ENCODE measurements around the gene UQCRHL.

UQCRHL gene

GRCh38 chr1:15810073-15810472 is 2.6 kb upstream of the UQCRHL start:
- WGBS, 2 experiments (ENCODE audit: insufficient coverage in 2 of 2): 100% methylated on average over 1 of the region's 1 CpG; no CpG with 5 or more reads in 1 of the 2 experiments
- Histone ChIP-seq H3K36me3 (ENCODE audit: control insufficient read depth, insufficient read depth, low read length) (no peaks in the 10 kb centered on the region), H3K4me1 (ENCODE audit: control insufficient read depth, insufficient read depth, low read length, poor library complexity, severe bottlenecking) (peaks cover 2% of the 10 kb centered on the region), H3K9me3 (ENCODE audit: control insufficient read depth, low read length) (no peaks in the 10 kb centered on the region), H3K27ac (ENCODE audit: low read depth, low read length, severe bottlenecking) (no peak overlapping the region), H3K4me3 (ENCODE audit: extremely low read depth, insufficient read depth, low read length, poor library complexity, severe bottlenecking) (no peak overlapping the region)

GRCh38 chr1:15808955-15809354 is 1.5 kb upstream of the UQCRHL start:
- Histone ChIP-seq H3K36me3 (ENCODE audit: control insufficient read depth, insufficient read depth, low read length) (no peaks in the 10 kb centered on the region), H3K9me3 (ENCODE audit: control insufficient read depth, low read length) (no peaks in the 10 kb centered on the region), H3K27ac (ENCODE audit: low read depth, low read length, severe bottlenecking) (no peak overlapping the region), H3K4me3 (ENCODE audit: extremely low read depth, insufficient read depth, low read length, poor library complexity, severe bottlenecking) (no peak overlapping the region), H3K4me1 (ENCODE audit: control insufficient read depth, insufficient read depth, low read length, poor library complexity, severe bottlenecking) (peaks cover 2% of the 10 kb centered on the region)
- 86 to 100% methylated on average over 1 of the region's 1 CpG for WGBS, 2 experiments (ENCODE audit: insufficient coverage in 2 of 2)

- WGBS, 2 experiments (ENCODE audit: insufficient coverage in 2 of 2): 97 to 98% methylated on average over 7 of the region's 10 CpGs
- peaks cover 2% of the 10 kb centered on the region for H3K4me1 ChIP-seq (ENCODE audit: control insufficient read depth, insufficient read depth, low read length, poor library complexity, severe bottlenecking)
- no peak overlapping the region for H3K27ac ChIP-seq (ENCODE audit: low read depth, low read length, severe bottlenecking)
- H3K36me3 ChIP-seq (ENCODE audit: control insufficient read depth, insufficient read depth, low read length): no peaks in the 10 kb centered on the region
- no peaks in the 10 kb centered on the region for H3K9me3 ChIP-seq (ENCODE audit: control insufficient read depth, low read length)
- no peak overlapping the region for H3K4me3 ChIP-seq (ENCODE audit: extremely low read depth, insufficient read depth, low read length, poor library complexity, severe bottlenecking)
Observed at GRCh38 chr1:15807121-15807520, 328 bp downstream of the UQCRHL start.

GRCh38 chr1:15804060-15804459 is 3.4 kb downstream of the UQCRHL start:
- 79 to 81% methylated on average over 5 to 7 of the region's 8 CpGs for WGBS, 2 experiments (ENCODE audit: insufficient coverage in 2 of 2)
- Histone ChIP-seq H3K4me1 (ENCODE audit: control insufficient read depth, insufficient read depth, low read length, poor library complexity, severe bottlenecking) (peaks cover 28% of the 10 kb centered on the region), H3K4me3 (ENCODE audit: extremely low read depth, insufficient read depth, low read length, poor library complexity, severe bottlenecking) (no peak overlapping the region), H3K36me3 (ENCODE audit: control insufficient read depth, insufficient read depth, low read length) (no peaks in the 10 kb centered on the region), H3K27ac (ENCODE audit: low read depth, low read length, severe bottlenecking) (no peak overlapping the region), H3K9me3 (ENCODE audit: control insufficient read depth, low read length) (no peaks in the 10 kb centered on the region)

- H3K36me3 ChIP-seq (ENCODE audit: control insufficient read depth, insufficient read depth, low read length): no peaks in the 10 kb centered on the region
- 20 to 37% methylated on average over 2 to 4 of the region's 4 CpGs for WGBS, 2 experiments (ENCODE audit: insufficient coverage in 2 of 2)
- no peaks in the 10 kb centered on the region for H3K9me3 ChIP-seq (ENCODE audit: control insufficient read depth, low read length)
- H3K4me1 ChIP-seq (ENCODE audit: control insufficient read depth, insufficient read depth, low read length, poor library complexity, severe bottlenecking): peaks cover 32% of the 10 kb centered on the region
- H3K4me3 ChIP-seq (ENCODE audit: extremely low read depth, insufficient read depth, low read length, poor library complexity, severe bottlenecking): no peak overlapping the region
- no peak overlapping the region for H3K27ac ChIP-seq (ENCODE audit: low read depth, low read length, severe bottlenecking)
Observed at GRCh38 chr1:15803380-15803779, 4.1 kb downstream of the UQCRHL start.

- peaks cover 36% of the 10 kb centered on the region for H3K4me1 ChIP-seq (ENCODE audit: control insufficient read depth, insufficient read depth, low read length, poor library complexity, severe bottlenecking)
- no peak overlapping the region for H3K27ac ChIP-seq (ENCODE audit: low read depth, low read length, severe bottlenecking)
- no peaks in the 10 kb centered on the region for H3K36me3 ChIP-seq (ENCODE audit: control insufficient read depth, insufficient read depth, low read length)
- H3K9me3 ChIP-seq (ENCODE audit: control insufficient read depth, low read length): no peaks in the 10 kb centered on the region
- 86 to 87% methylated on average over 12 to 14 of the region's 17 CpGs for WGBS, 2 experiments (ENCODE audit: insufficient coverage in 2 of 2)
- H3K4me3 ChIP-seq (ENCODE audit: extremely low read depth, insufficient read depth, low read length, poor library complexity, severe bottlenecking): no peak overlapping the region
Observed at GRCh38 chr1:15802234-15802965, 5.0 kb downstream of the UQCRHL start.

GRCh38 chr1:15799928-15800835 is 7.3 kb downstream of the UQCRHL start:
- H3K9me3 ChIP-seq (ENCODE audit: control insufficient read depth, low read length): no peaks in the 10 kb centered on the region
- peak overlapping the region; percentile 87 for H3K27ac ChIP-seq (ENCODE audit: low read depth, low read length, severe bottlenecking)
- H3K36me3 ChIP-seq (ENCODE audit: control insufficient read depth, insufficient read depth, low read length): no peaks in the 10 kb centered on the region
- 43 to 44% methylated on average over 13 to 19 of the region's 22 CpGs for WGBS, 2 experiments (ENCODE audit: insufficient coverage in 2 of 2)
- H3K4me1 ChIP-seq (ENCODE audit: control insufficient read depth, insufficient read depth, low read length, poor library complexity, severe bottlenecking): peaks cover 49% of the 10 kb centered on the region
- no peak overlapping the region for H3K4me3 ChIP-seq (ENCODE audit: extremely low read depth, insufficient read depth, low read length, poor library complexity, severe bottlenecking)

- H3K36me3 ChIP-seq (ENCODE audit: control insufficient read depth, insufficient read depth, low read length): no peaks in the 10 kb centered on the region
- 78 to 80% methylated on average over 6 to 8 of the region's 9 CpGs for WGBS, 2 experiments (ENCODE audit: insufficient coverage in 2 of 2)
- H3K27ac ChIP-seq (ENCODE audit: low read depth, low read length, severe bottlenecking): peak overlapping the region; percentile 87
- peaks cover 51% of the 10 kb centered on the region for H3K4me1 ChIP-seq (ENCODE audit: control insufficient read depth, insufficient read depth, low read length, poor library complexity, severe bottlenecking)
- H3K4me3 ChIP-seq (ENCODE audit: extremely low read depth, insufficient read depth, low read length, poor library complexity, severe bottlenecking): no peak overlapping the region
- no peaks in the 10 kb centered on the region for H3K9me3 ChIP-seq (ENCODE audit: control insufficient read depth, low read length)
Observed at GRCh38 chr1:15799004-15799867, 8.2 kb downstream of the UQCRHL start.

- Histone ChIP-seq H3K9me3 (ENCODE audit: control insufficient read depth, low read length) (no peaks in the 10 kb centered on the region), H3K36me3 (ENCODE audit: control insufficient read depth, insufficient read depth, low read length) (no peaks in the 10 kb centered on the region), H3K4me3 (ENCODE audit: extremely low read depth, insufficient read depth, low read length, poor library complexity, severe bottlenecking) (no peak overlapping the region), H3K4me1 (ENCODE audit: control insufficient read depth, insufficient read depth, low read length, poor library complexity, severe bottlenecking) (peaks cover 62% of the 10 kb centered on the region), H3K27ac (ENCODE audit: low read depth, low read length, severe bottlenecking) (no peak overlapping the region)
- WGBS, 2 experiments (ENCODE audit: insufficient coverage in 2 of 2): 97 to 98% methylated on average over 8 to 12 of the region's 14 CpGs
Observed at GRCh38 chr1:15797614-15798390, 9.6 kb downstream of the UQCRHL start.

- H3K27ac ChIP-seq (ENCODE audit: low read depth, low read length, severe bottlenecking): peak overlapping the region; percentile 94
- WGBS, 2 experiments (ENCODE audit: insufficient coverage in 2 of 2): 85 to 93% methylated on average over 2 of the region's 2 CpGs
Observed at GRCh38 chr1:15796086-15796462, 11.4 kb downstream of the UQCRHL start.

More at GRCh38 chr1:15796086-15796462, 11.4 kb downstream of the UQCRHL start:
- Histone ChIP-seq H3K36me3 (ENCODE audit: control insufficient read depth, insufficient read depth, low read length) (no peaks in the 10 kb centered on the region), H3K4me3 (ENCODE audit: extremely low read depth, insufficient read depth, low read length, poor library complexity, severe bottlenecking) (no peak overlapping the region), H3K9me3 (ENCODE audit: control insufficient read depth, low read length) (no peaks in the 10 kb centered on the region), H3K4me1 (ENCODE audit: control insufficient read depth, insufficient read depth, low read length, poor library complexity, severe bottlenecking) (peaks cover 56% of the 10 kb centered on the region)
